Measurements from ENCODE around the gene ACAD11. TPM values are rescaled to one million over a fixed set of nuclear protein-coding genes. Genes with fewer than 3 reads are reported as not detected.
A peak's percentile ranks its signal among the peaks of the same experiment; 100 is the strongest.
"Not testable (repeated sequence)": the region's sequence is repeated elsewhere in the genome, so short reads cannot be mapped to it uniquely, and the experiment has no call there.

The ACAD11 gene
- total and polyA plus RNA-seq, 2 experiments from 2014 or later: 31.7 to 40.1 TPM

DNA sequence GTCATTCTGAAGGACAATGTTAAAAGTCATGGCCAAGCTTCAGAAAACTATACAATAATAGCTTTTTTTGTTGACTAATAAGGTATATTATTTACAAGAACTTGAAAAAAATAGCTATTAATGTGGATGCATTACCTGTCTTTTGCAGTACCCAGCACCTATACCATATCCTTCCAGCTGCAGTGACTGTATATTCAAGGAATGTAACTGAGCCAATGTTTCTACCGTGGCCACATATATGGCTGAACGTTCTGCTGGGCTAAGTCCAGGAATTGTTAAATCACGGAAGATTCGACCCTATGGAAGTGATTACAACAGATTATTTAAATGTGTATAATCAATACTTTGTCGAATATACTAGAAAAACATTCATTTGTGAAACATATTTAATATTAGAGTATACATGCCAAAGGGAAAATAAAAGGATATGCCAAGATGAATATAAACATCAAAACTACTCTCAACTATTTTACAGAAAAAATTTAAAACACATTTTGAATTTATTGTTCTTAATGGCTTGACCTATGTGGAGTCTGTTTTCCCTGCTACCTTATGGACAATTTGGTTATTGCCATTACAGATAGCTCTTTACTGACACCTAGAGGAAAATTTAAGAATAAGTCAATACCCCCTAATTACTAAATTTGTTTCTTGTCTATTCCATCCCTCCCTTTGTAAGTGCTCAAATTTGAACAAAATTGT, 17.6 kb downstream of the ACAD11 start:
- Histone ChIP-seq H3K27ac (no peak overlapping the region), H3K4me3 (no peak overlapping the region), H3K4me1 (ENCODE audit: low read depth) (no peaks in the 10 kb centered on the region), H3K36me3 (peaks cover 8% of the 10 kb centered on the region), H3K27me3 (no peaks in the 10 kb centered on the region), H3K9me3 (ENCODE audit: low read depth) (no peaks in the 10 kb centered on the region)
- TF ChIP-seq, protein P1, sequence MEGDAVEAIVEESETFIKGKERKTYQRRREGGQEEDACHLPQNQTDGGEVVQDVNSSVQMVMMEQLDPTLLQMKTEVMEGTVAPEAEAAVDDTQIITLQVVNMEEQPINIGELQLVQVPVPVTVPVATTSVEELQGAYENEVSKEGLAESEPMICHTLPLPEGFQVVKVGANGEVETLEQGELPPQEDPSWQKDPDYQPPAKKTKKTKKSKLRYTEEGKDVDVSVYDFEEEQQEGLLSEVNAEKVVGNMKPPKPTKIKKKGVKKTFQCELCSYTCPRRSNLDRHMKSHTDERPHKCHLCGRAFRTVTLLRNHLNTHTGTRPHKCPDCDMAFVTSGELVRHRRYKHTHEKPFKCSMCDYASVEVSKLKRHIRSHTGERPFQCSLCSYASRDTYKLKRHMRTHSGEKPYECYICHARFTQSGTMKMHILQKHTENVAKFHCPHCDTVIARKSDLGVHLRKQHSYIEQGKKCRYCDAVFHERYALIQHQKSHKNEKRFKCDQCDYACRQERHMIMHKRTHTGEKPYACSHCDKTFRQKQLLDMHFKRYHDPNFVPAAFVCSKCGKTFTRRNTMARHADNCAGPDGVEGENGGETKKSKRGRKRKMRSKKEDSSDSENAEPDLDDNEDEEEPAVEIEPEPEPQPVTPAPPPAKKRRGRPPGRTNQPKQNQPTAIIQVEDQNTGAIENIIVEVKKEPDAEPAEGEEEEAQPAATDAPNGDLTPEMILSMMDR (IDR thresholded peaks at IDR 0.05; ENCODE audit: low read depth, low read length): peak; percentile 62
- peak; percentile 48 to 75 for DNase-seq (ENCODE audit: low read depth in 1 of 2, low spot score in 1 of 2)

DNA sequence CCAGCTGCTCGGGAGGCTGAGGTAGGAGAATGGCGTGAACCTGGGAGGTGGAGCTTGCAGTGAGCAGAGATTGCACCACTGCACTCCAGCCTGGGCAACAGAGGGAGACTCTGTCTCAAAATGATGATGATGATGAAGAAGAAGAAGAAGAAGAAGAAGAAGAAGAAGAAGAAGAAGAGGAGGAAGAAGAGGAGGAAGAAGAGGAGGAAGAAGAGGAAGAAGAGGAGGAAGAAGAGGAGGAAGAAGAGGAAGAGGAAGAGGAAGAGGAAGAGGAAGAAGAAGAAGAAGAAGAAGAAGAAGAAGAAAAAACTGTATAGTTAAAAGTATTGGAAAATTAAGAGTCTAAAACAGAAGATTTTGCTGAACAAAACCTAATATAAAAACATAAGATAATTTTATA, 18.2 kb downstream of the ACAD11 start:
- H3K27me3 ChIP-seq; H3K27ac ChIP-seq; H3K9me3 ChIP-seq (ENCODE audit: low read depth); H3K36me3 ChIP-seq; DNase-seq (ENCODE audit: low read depth in 1 of 2, low spot score in 1 of 2); H3K4me1 ChIP-seq (ENCODE audit: low read depth); H3K4me3 ChIP-seq: not testable (repeated sequence)

DNA sequence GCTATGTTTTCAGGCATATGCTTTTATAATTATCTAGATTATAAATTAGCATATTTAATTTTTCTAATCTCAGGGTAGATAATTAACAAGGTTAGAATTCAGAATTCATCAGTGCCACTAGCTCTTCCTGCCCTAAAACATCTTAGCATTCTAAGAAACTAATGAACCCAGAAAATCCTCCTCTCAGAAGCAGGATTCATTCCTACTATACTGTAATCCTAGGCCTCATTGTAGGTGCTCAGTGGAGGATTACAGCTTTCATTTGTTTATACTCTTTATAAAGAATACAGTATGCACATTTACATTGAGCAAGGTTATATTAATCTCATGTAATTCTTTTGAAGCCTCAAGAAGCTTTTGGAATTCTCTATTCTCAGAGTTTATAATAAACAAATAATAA, 20.9 kb downstream of the ACAD11 start:
- DNase-seq (ENCODE audit: low read depth in 1 of 2, low spot score in 1 of 2): no peak
- TF ChIP-seq, protein P1 (IDR thresholded peaks at IDR 0.05; ENCODE audit: low read depth, low read length): no peak
- Histone ChIP-seq H3K4me3 (no peak overlapping the region), H3K27me3 (no peaks in the 10 kb centered on the region), H3K27ac (no peak overlapping the region), H3K36me3 (peaks cover 10% of the 10 kb centered on the region), H3K4me1 (ENCODE audit: low read depth) (no peaks in the 10 kb centered on the region), H3K9me3 (ENCODE audit: low read depth) (no peaks in the 10 kb centered on the region)

DNA sequence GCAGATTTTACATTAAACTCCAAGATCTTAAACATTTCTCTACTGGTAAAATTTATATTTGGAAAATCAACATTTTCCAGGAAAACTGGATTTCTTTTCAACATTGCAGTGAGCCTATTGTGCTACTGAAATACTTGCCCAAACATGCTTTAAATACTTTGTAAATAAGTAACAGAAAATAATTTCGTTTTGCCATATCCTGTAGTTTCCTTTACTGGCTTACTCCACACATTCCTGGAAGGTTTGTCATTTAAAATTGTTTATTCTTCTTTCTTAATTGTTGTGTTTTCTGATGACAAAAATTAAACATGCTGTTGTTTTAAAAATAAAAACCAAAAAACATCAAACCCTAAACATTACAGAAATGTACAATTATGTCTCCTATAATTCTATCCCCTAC, 22.0 kb downstream of the ACAD11 start:
- no peaks in the 10 kb centered on the region for H3K27me3 ChIP-seq
- DNase-seq (ENCODE audit: low read depth in 1 of 2, low spot score in 1 of 2): peak in 1 of 2 donors; percentile 19
- no peak overlapping the region for H3K27ac ChIP-seq

DNA sequence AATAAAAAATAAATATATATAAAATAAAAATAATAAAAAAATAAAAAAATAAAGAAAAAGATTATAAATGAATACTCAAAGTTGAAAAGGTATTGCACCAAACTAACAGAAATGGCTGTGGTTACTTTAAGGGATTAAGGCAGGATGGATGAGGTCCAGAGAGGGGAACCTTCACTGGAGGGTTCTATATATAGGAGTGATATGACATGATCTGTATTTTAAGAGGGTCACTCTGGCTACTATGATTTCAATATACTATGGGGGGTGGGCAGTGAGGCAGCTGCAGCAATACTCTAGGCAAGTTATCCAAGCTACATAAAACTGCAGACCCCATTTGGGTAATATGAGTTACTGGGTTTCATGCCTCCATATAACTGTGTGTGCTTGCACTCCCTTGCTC, 24.6 kb downstream of the ACAD11 start:
- Histone ChIP-seq H3K9me3 (ENCODE audit: low read depth) (no peaks in the 10 kb centered on the region), H3K4me1 (ENCODE audit: low read depth) (no peaks in the 10 kb centered on the region), H3K36me3 (peaks cover 15% of the 10 kb centered on the region), H3K27ac (no peak overlapping the region), H3K4me3 (no peak overlapping the region), H3K27me3 (no peaks in the 10 kb centered on the region)
- no peak for DNase-seq (ENCODE audit: low read depth in 1 of 2, low spot score in 1 of 2)
- TF ChIP-seq, protein P1 (IDR thresholded peaks at IDR 0.05; ENCODE audit: low read depth, low read length): no peak

More for the DNA sequence above, 22.0 kb downstream of the ACAD11 start:
- H3K4me3 ChIP-seq: no peak overlapping the region
- H3K4me1 ChIP-seq (ENCODE audit: low read depth): no peaks in the 10 kb centered on the region
- TF ChIP-seq, protein P1 (IDR thresholded peaks at IDR 0.05; ENCODE audit: low read depth, low read length): no peak
- H3K9me3 ChIP-seq (ENCODE audit: low read depth): no peaks in the 10 kb centered on the region
- H3K36me3 ChIP-seq: peaks cover 10% of the 10 kb centered on the region

DNA sequence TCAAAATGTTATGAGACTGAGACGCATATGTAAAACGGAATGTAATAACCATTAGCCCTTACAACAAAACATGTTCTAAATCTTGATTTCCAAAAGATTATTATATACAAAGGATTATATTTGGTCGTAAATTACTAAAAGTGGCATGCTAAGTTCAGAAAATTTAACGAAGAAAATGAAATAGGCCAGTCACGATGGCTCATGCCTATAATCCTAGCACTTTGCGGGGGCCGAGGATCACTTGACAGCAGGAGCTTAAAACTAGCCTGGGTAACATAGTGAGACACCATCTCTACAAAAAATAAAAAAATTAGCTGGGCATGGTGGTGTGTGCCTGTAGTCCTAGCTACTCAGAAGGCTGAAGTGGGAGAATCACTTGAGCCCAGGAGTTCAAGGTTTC, 29.0 kb downstream of the ACAD11 start:
- H3K27me3 ChIP-seq: no peaks in the 10 kb centered on the region
- no peak overlapping the region for H3K27ac ChIP-seq
- no peak overlapping the region for H3K4me3 ChIP-seq
- TF ChIP-seq, protein P1 (IDR thresholded peaks at IDR 0.05; ENCODE audit: low read depth, low read length): no peak
- H3K36me3 ChIP-seq: peaks cover 27% of the 10 kb centered on the region
- no peaks in the 10 kb centered on the region for H3K9me3 ChIP-seq (ENCODE audit: low read depth)
- DNase-seq (ENCODE audit: low read depth in 1 of 2, low spot score in 1 of 2): no peak
- no peaks in the 10 kb centered on the region for H3K4me1 ChIP-seq (ENCODE audit: low read depth)

All from cardiac muscle cell (in vitro differentiated cells and primary cell).